AG04449 (cell line): ENCODE measurements around the gene IGFBPL1.

Experiments
- CTCF ChIA-PET: fragments of 350-600 bp; formaldehyde crosslinking; extraction: SDS; loops from one replicate; lab custom pipeline; 2021; ENCODE audit warnings: antibody characterized with exemption; lab: Yijun Ruan, JAX
- POLR2A ChIA-PET: fragments of 400-600, 350-600 bp; formaldehyde crosslinking; extraction: SDS; loops from one replicate; lab custom pipeline; 2020; ENCODE audit warnings: antibody characterized with exemption, inconsistent platforms; lab: Yijun Ruan, JAX
- DNase-seq: peaks from one replicate; pipeline ENCODE4 v3.0.0-alpha.2; 2010; ENCODE audit warnings: low read depth, low spot score
- H3K4me3 ChIP-seq: 2 replicates; pipeline ENCODE4 v1.5.1; 2011; ENCODE audit warnings: low read depth, mild to moderate bottlenecking, control low read depth, low read length
- TF ChIP-seq, protein P1 (sequence below): IDR thresholded peaks from one replicate; pipeline ENCODE4 v1.5.1; 2011; ENCODE audit warnings: mild to moderate bottlenecking, moderate library complexity, low read length, control low read depth, inconsistent platforms; ENCODE audit not compliant: insufficient read depth; ENCODE audit errors: missing control alignments

The IGFBPL1 gene

DNA sequence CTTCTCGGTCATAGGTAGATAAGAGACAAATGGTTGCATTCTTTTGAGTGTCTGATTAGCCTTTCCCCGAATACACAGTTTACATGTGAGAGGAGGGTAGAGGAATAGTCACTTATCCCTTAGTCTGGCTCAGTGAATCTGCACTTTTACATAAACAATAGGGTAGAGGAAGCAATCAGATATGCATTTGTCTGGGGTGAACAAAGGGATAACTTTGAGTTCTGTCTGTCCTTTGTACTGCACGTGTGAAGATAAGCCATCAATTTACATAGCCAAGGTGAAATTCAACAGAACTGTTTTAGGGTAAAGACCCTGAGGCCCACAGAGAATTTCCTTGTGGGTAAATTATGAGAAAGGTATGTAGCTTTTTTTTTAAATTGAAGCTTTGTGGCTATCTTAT, 10.1 kb upstream of the IGFBPL1 start:
- no peak overlapping the region for H3K4me3 ChIP-seq
- TF ChIP-seq, protein P1, sequence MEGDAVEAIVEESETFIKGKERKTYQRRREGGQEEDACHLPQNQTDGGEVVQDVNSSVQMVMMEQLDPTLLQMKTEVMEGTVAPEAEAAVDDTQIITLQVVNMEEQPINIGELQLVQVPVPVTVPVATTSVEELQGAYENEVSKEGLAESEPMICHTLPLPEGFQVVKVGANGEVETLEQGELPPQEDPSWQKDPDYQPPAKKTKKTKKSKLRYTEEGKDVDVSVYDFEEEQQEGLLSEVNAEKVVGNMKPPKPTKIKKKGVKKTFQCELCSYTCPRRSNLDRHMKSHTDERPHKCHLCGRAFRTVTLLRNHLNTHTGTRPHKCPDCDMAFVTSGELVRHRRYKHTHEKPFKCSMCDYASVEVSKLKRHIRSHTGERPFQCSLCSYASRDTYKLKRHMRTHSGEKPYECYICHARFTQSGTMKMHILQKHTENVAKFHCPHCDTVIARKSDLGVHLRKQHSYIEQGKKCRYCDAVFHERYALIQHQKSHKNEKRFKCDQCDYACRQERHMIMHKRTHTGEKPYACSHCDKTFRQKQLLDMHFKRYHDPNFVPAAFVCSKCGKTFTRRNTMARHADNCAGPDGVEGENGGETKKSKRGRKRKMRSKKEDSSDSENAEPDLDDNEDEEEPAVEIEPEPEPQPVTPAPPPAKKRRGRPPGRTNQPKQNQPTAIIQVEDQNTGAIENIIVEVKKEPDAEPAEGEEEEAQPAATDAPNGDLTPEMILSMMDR, result no peak
- no peak for DNase-seq
- POLR2A ChIA-PET, result no interaction called here
- CTCF ChIA-PET, result interaction anchor here (1.0 to 4.6 kb wide), 8 partner anchors 9 to 947 kb away, joined by 3 to 27 read pairs (median 4); partner anchors contain the start of gene IGFBPL1

DNA sequence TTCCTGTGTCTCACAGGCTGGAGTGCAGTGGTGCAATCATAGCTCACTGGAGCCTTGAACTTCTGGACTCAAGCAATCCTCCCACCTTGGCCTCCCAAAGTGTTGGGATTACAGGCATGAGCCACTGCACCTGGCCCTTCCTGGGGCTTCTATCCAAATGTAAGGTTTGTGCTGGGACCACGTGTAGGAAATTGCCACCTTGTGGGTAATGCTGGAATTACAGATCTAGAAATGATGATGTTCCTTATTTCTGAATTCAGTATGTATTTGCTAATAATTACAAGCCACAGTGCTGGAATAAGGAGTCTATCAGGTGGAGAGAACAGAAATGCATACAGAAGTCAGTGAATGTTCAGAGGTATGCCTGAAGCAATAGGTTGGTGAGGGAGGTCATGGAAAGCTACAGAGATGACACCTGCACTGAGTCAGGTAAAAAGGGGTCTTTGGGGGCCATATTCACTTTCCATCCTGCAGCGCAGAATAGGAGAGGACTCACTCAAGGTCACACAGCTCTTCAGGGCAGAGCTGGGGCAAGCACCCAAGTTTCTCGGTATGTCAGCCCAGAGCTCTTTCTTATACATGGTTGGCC, 8.8 kb upstream of the IGFBPL1 start:
- no peak overlapping the region for H3K4me3 ChIP-seq
- no peak for DNase-seq
- TF ChIP-seq, protein P1, result peak; percentile 43
- CTCF ChIA-PET, result interaction anchor here (0.6 to 4.6 kb wide), 25 partner anchors 8 to 951 kb away, joined by 3 to 27 read pairs (median 4); partner anchors contain the start of genes ALDH1B1 and IGFBPL1
- POLR2A ChIA-PET, result no interaction called here

DNA sequence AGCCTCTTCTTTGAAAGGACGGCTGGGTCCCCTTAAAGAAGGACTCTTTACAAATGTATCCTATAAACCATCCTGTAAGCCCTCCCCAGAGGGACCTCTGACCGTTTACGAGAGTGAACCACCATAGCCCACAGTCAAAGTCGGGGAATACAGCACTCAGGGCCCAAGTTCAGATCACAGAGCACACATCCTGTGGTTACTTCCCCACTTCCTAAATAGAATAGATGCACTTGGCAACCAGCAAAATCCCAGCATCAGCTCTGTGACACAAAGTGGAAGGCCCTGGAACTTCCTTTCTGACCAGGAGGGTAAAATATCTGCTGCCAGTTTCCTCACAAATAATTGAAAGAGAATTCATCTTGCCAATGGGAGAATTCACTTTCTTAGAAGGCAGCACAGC, 6.9 kb upstream of the IGFBPL1 start:
- POLR2A ChIA-PET, result no interaction called here
- no peak overlapping the region for H3K4me3 ChIP-seq
- no peak for DNase-seq
- TF ChIP-seq, protein P1, result no peak
- CTCF ChIA-PET, result interaction anchor here (1.2 to 4.6 kb wide), 4 partner anchors 10 to 950 kb away, joined by 3 to 27 read pairs (median 18); no protein-coding TSS in a partner anchor

DNA sequence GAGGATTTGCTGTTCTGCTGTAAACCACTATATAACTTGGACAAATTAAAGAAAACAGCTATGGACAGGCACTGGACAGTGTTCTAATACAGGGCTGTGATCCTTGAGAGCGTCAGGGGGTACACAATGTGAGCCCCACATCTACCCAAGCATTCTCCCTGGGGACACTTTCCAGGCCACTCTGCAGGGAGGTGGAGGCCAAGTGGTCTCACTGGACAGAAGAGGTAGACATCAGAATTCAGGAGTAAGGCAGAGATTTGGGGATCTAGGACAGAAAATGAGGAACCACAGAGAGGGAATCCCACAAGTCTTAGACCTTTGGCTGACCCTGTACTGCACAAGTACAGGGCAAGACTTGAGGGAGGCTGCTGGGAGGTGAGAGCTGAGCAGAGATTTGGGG, 3.8 kb upstream of the IGFBPL1 start:
- TF ChIP-seq, protein P1, result no peak
- ChIA-PET CTCF (interaction anchor here (1.2 to 1.5 kb wide), 3 partner anchors 9 to 12 kb away, joined by 3 to 4 read pairs (median 3); no protein-coding TSS in a partner anchor), POLR2A (no interaction called here)
- no peak for DNase-seq
- H3K4me3 ChIP-seq, result no peak overlapping the region

DNA sequence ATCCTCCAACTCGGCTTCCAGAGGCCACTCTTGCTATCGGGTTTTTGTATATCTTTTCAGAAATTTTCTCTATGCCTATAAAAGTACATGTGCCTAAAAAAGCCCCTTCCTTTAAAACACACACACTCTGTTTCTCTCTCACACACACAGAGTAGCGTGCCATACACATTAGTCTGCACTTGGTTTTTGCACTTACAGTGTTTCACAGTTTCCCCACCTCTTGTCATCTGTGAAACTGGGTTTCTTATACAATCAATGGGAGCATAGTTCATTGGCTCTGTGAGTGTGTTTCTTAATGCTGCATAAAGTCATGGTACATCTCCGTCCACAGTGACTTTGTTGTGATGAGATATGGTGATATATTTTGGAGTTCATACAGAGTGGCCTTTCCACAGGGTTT, 664 bp upstream of the IGFBPL1 start:
- CTCF ChIA-PET, result interaction anchor here (0.9 kb wide), 1 partner anchor 9 kb away, joined by 4 read pairs; no protein-coding TSS in a partner anchor
- POLR2A ChIA-PET, result no interaction called here
- DNase-seq, result no peak
- no peak overlapping the region for H3K4me3 ChIP-seq
- TF ChIP-seq, protein P1, result no peak

DNA sequence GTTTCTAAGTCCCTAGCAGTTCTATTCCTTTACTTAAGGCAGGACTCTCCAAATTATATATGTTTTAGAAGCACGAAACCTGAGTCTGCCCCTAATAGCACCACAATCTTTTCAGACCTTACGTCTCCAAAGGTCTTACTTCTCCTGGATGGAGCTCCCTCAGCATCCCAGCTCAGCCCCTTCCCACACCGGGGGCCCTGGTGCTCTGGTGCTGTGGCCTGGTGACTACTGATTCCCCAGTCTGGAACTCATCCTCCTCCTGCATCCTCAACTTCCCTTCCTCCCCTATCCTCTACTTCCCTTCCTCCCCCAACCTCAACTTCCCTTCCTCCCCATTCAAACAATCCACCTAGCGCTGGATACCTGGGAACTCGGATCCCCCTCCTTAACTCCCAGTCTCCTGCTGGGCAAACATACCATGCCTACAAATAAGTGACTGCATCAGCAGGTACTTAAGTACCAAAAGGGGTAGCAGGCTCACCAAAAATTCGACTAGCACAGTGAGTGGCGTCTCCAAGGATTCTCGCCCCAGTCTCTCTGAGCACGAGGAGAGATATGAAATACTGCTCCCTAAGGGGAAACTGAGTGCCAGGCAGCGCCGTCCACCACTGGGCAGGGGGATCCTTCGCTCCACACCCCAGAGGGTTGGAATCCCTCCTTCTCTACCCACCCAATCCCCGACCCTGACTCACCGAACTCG, 831 bp downstream of the IGFBPL1 start:
- POLR2A ChIA-PET, result no interaction called here
- TF ChIP-seq, protein P1, result no peak
- H3K4me3 ChIP-seq, result no peak overlapping the region
- DNase-seq, result no peak
- CTCF ChIA-PET, result interaction anchor here (1.1 kb wide), 1 partner anchor 9 kb away, joined by 7 read pairs; no protein-coding TSS in a partner anchor
